Measurements from ENCODE around the gene COBL. TPM values are rescaled to one million over a fixed set of nuclear protein-coding genes. Genes with fewer than 3 reads are reported as not detected.

COBL gene
- total and polyA plus RNA-seq, 2 of the 8 experiments (the other 6 are each of a cell fraction or from before 2014, with no cell fraction given) = 13.8 to 40.4 TPM

DNA sequence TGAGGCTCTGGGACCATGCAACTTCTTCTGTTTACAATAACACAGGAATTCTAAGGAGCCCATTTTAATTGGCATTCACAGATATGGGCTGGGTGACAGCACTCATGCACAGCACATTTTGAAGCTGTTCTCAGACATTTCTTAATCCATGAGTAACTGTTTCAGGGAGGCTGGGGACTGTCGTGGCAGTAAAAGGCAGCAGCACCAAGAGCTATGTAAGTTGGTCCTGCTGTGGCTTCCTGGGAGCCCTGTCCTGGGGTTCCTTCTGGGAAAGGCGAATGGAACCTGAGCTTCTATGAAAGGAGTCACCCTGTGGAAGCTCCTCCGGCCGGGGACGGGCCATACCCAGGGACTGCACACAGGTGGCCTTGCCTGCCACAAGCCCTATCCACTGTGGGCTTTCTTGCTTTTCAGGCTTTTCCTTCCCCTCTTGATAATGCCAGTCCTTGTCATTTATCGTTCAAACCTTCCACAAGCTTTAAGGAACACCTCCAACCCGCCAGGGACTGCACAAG, 40.5 kb downstream of the COBL start:
- 94% methylated on average over 7 of the region's 7 CpGs; no CpG with 5 or more reads in 1 of the 2 experiments for WGBS, 2 experiments (ENCODE audit: extremely low coverage in 1 of 2, insufficient coverage in 1 of 2, insufficient read length in 1 of 2, insufficient replicate concordance in 2 of 2, low coverage in 1 of 2, low lambda C conversion rate in 2 of 2, missing lambda C conversion rate in 1 of 2)
- Histone ChIP-seq H4K8ac (ENCODE audit: extremely low read depth, insufficient read depth, low read length) (no peak overlapping the region), H3K9ac (replicated peaks in 1 of 4; ENCODE audit: extremely low read depth in 1 of 4, low read depth in 3 of 4, low read length in 3 of 4) (no peak overlapping the region), H3K23me2 (ENCODE audit: low read depth, low read length) (no peaks in the 10 kb centered on the region), H2AFZ (ENCODE audit: low read length) (no peak overlapping the region), H3K14ac (ENCODE audit: insufficient read length) (no peak overlapping the region), H2BK120ac (replicated peaks; ENCODE audit: low read depth, low read length) (no peak overlapping the region), H3K27me3 (replicated peaks in 1 of 4; ENCODE audit: control insufficient read depth in 3 of 4, extremely low read depth in 1 of 4, insufficient read depth in 3 of 4, low read length in 3 of 4) (no peaks in the 10 kb centered on the region), H2AK5ac (ENCODE audit: low read depth, low read length) (no peak overlapping the region), H3K27ac (ENCODE audit: low read depth, low read length) (no peak overlapping the region), H3K9me3 (ENCODE audit: insufficient read depth in 2 of 2, low read depth in 1 of 2, low read length in 1 of 2) (no peaks in the 10 kb centered on the region), H2BK5ac (ENCODE audit: low read depth, low read length) (no peak overlapping the region), H4K20me1 (replicated peaks in 1 of 2; ENCODE audit: control insufficient read depth in 1 of 2, insufficient read depth in 2 of 2, low read length in 2 of 2) (peaks cover 3 to 12% of the 10 kb centered on the region in 2 experiments), H3K4me3 (ENCODE audit: extremely low read depth in 1 of 4, insufficient read depth in 2 of 4, low read depth in 3 of 4, low read length in 4 of 4) (no peak overlapping the region), H3K79me1 (ENCODE audit: low read depth, low read length) (peaks cover 19% of the 10 kb centered on the region), H3K23ac (ENCODE audit: insufficient read length) (no peak overlapping the region), H3K18ac (ENCODE audit: extremely low read depth, low read length) (no peak overlapping the region), H3K4ac (replicated peaks; ENCODE audit: insufficient read length, low read depth, low read length) (no peak overlapping the region), H3K4me2 (ENCODE audit: insufficient read depth in 1 of 2, low read depth in 2 of 2, low read length in 2 of 2) (no peak overlapping the region), H2BK15ac (ENCODE audit: low read length) (no peak overlapping the region), H3K4me1 (replicated peaks in 1 of 4; ENCODE audit: control insufficient read depth in 3 of 4, insufficient read depth in 4 of 4, low read length in 3 of 4) (peaks cover 0 to 6% (median 6%) of the 10 kb centered on the region in 4 experiments; a peak in 5 of 7 replicates), H4K91ac (replicated peaks; ENCODE audit: insufficient read length, low read length) (no peak overlapping the region), H3K79me2 (ENCODE audit: control insufficient read depth in 1 of 2, insufficient read depth in 2 of 2, low read length in 2 of 2) (peaks cover 0 to 82% of the 10 kb centered on the region in 2 experiments; a peak in 3 of 4 replicates), H2BK12ac (ENCODE audit: low read depth, low read length) (no peak overlapping the region), H3K56ac (replicated peaks; ENCODE audit: insufficient read length, low read depth, low read length) (no peak overlapping the region), H4K5ac (ENCODE audit: insufficient read length, low read depth, low read length) (no peak overlapping the region), H2BK20ac (ENCODE audit: low read length) (no peak overlapping the region), H3K36me3 (ENCODE audit: control insufficient read depth in 2 of 4, insufficient read depth in 4 of 4, low read length in 3 of 4) (no peaks in the 10 kb centered on the region)
- ChIA-PET POLR2A (ENCODE audit: partially characterized antibody) (interaction anchor here (1.2 kb wide), 1 partner anchor 10 kb away, joined by 3 read pairs; no protein-coding TSS in a partner anchor), CTCF (ENCODE audit: partially characterized antibody) (interaction anchor here (0.7 to 2.8 kb wide), 14 partner anchors 11 to 115 kb away, joined by 3 to 16 read pairs (median 5); no protein-coding TSS in a partner anchor)
- FAIRE-seq (no peak), DNase-seq (ENCODE audit: low read depth in 1 of 2, low spot score in 2 of 2) (no peak)
- TF ChIP-seq SUZ12 (IDR thresholded peaks at IDR 0.05; ENCODE audit: low read length) (no peak), MAFK (IDR thresholded peaks at IDR 0.05; ENCODE audit: low read depth, low read length) (no peak), RNF2 (IDR thresholded peaks at IDR 0.05; ENCODE audit: borderline replicate concordance, low read depth, low read length, missing control alignments, poor library complexity, severe bottlenecking) (no peak), GTF2F1 (IDR thresholded peaks at IDR 0.05; ENCODE audit: borderline replicate concordance, low read depth, low read length) (no peak), RBBP5 (IDR thresholded peaks at IDR 0.05; ENCODE audit: borderline replicate concordance, low read depth, low read length) (no peak), ATF2 (IDR thresholded peaks at IDR 0.05; ENCODE audit: low read length) (no peak)
